Liver (tissue), 9 donors: Measurements from ENCODE around the gene GPR4. TPM values are rescaled to one million over a fixed set of nuclear protein-coding genes. Genes with fewer than 3 reads are reported as not detected.
"Not testable (repeated sequence)": the region's sequence is repeated elsewhere in the genome, so short reads cannot be mapped to it uniquely, and the experiment has no call there.

Experiments
- DNase-seq: peaks from one replicate; pipeline ENCODE4 v3.0.0-alpha.2; 2017; ENCODE audit warnings: low spot score
- H3K27ac ChIP-seq, 2 donors: one replicate each; pipeline ENCODE4 v1.7.0; 2013; ENCODE audit warnings: inconsistent platforms in 2 of 2, low read length in 2 of 2, control low read depth in 1 of 2, low read depth in 1 of 2, mild to moderate bottlenecking in 1 of 2
- H3K27me3 ChIP-seq, 4 donors: one replicate each; pipeline versions ENCODE4 v1.6.1 to v1.7.0; 2013; ENCODE audit warnings: low read length in 3 of 4, inconsistent platforms in 1 of 4, mild to moderate bottlenecking in 1 of 4, moderate library complexity in 1 of 4; ENCODE audit not compliant: control insufficient read depth in 4 of 4, insufficient read depth in 4 of 4
- H3K36me3 ChIP-seq, 4 donors: one replicate each; pipeline versions ENCODE4 v1.6.1 to v1.7.0; 2013; ENCODE audit warnings: low read length in 3 of 4, mild to moderate bottlenecking in 3 of 4, low read depth in 1 of 4, moderate library complexity in 1 of 4; ENCODE audit not compliant: control insufficient read depth in 4 of 4, insufficient read depth in 3 of 4
- H3K4me1 ChIP-seq, 4 donors: one replicate each; pipeline versions ENCODE4 v1.6.1 to v1.7.0; 2013; ENCODE audit warnings: low read length in 3 of 4, mild to moderate bottlenecking in 3 of 4, moderate library complexity in 1 of 4; ENCODE audit not compliant: control insufficient read depth in 4 of 4, insufficient read depth in 4 of 4
- H3K4me3 ChIP-seq, 3 donors: one replicate each; pipeline versions ENCODE4 v1.6.1 to v1.7.0; 2013; ENCODE audit warnings: low read length in 3 of 3, control low read depth in 1 of 3, low read depth in 1 of 3, mild to moderate bottlenecking in 1 of 3
- H3K9ac ChIP-seq, 2 donors: one replicate each; pipeline ENCODE4 v1.7.0; 2013; ENCODE audit warnings: low read length in 2 of 2, mild to moderate bottlenecking in 2 of 2, moderate library complexity in 2 of 2, control low read depth in 1 of 2, low read depth in 1 of 2
- H3K9me3 ChIP-seq, 4 donors: one replicate each; pipeline versions ENCODE4 v1.6.1 to v1.7.0; 2013; ENCODE audit warnings: low read length in 3 of 4; ENCODE audit not compliant: control insufficient read depth in 4 of 4
- ATF3 ChIP-seq: IDR thresholded peaks from 2 replicates; pipeline ENCODE4 v1.6.1; 2016; ENCODE audit warnings: antibody characterized with exemption
- CTCF ChIP-seq: fragments of 150-350 bp; IDR thresholded peaks from 2 replicates; pipeline ENCODE4 v1.5.1; 2017; ENCODE audit warnings: improper control_type of control experiment, low read depth, low read length; ENCODE audit not compliant: missing input control
- FOXA1 ChIP-seq: IDR thresholded peaks from 2 replicates; pipeline ENCODE4 v1.6.1; 2016; ENCODE audit warnings: antibody characterized with exemption
- FOXA2 ChIP-seq: IDR thresholded peaks from 2 replicates; pipeline ENCODE4 v1.6.1; 2016; ENCODE audit warnings: antibody characterized with exemption
- GABPA ChIP-seq, 2 donors: IDR thresholded peaks in 1 of 2; conservative IDR thresholded peaks in 1 of 2; 2 replicates each; pipeline ENCODE4 v1.6.1; 2016; ENCODE audit warnings: antibody characterized with exemption in 2 of 2, mild to moderate bottlenecking in 1 of 2, moderate library complexity in 1 of 2
- MAX ChIP-seq: IDR thresholded peaks from 2 replicates; pipeline ENCODE4 v1.6.1; 2016; ENCODE audit warnings: antibody characterized with exemption
- NR2F2 ChIP-seq: IDR thresholded peaks from 2 replicates; pipeline ENCODE4 v1.6.1; 2016; ENCODE audit warnings: antibody characterized with exemption
- REST ChIP-seq: IDR thresholded peaks from 2 replicates; pipeline ENCODE4 v1.6.1; 2016; ENCODE audit warnings: antibody characterized with exemption, mild to moderate bottlenecking
- SP1 ChIP-seq: IDR thresholded peaks from 2 replicates; pipeline ENCODE4 v1.6.1; 2018; ENCODE audit warnings: antibody characterized with exemption, mild to moderate bottlenecking
- YY1 ChIP-seq: IDR thresholded peaks from 2 replicates; pipeline ENCODE4 v1.6.1; 2016; ENCODE audit warnings: antibody characterized with exemption, mild to moderate bottlenecking
- ZBTB33 ChIP-seq: IDR thresholded peaks from 2 replicates; pipeline ENCODE4 v1.6.1; 2016; ENCODE audit warnings: antibody characterized with exemption
- WGBS: extraction: QIAGEN DNeasy Blood & Tissue Kit; methylation state at CpG from one replicate; pipeline ENCODE4 v1.1.7; 2013; 5-methylcytosine and 5-hydroxymethylcytosine counted together
- polyA plus RNA-seq, 2 donors: library from polyadenylated mRNA; stranded (reverse) in 1 of 2; unstranded in 1 of 2; fragments of 200-250 nt in 1 of 2; fragments of >200 nt in 1 of 2; fragmentation: Nextera tagmentation in 1 of 2; extraction: Ambion mirVana in 1 of 2; gene quantifications; one replicate each; pipeline versions ENCODE4 v1.2.1 to v1.2.3, GENCODE V29; 2013 to 2015
- total RNA-seq, 2 donors: library from RNA; depleted of rRNA; stranded (reverse); fragments of >200 nt; gene quantifications; one replicate each; pipeline ENCODE4 v1.2.3, GENCODE V29; 2014
- donor health status: healthy.
- donor health status: healthy.
- donor health status: healthy.
- donor health status: healthy.
- donor health status: healthy.

The GPR4 gene
- total and polyA plus RNA-seq, 4 donors: 0.37 to 1.9 (median 0.97) TPM

GRCh38 chr19:45629704-45630103 is 27.7 kb upstream of the GPR4 start:
- peaks cover 0 to 9% (median 4%) of the 10 kb centered on the region in 4 donors for H3K36me3 ChIP-seq
- TF ChIP-seq GABPA (IDR thresholded peaks at IDR 0.05 in 1 of 2, conservative IDR thresholded peaks at IDR 0.05 in 1 of 2) (no peak), FOXA1 (no peak), FOXA2 (no peak), ATF3 (no peak), ZBTB33 (no peak), NR2F2 (no peak), MAX (no peak), SP1 (no peak), YY1 (no peak), REST (no peak), CTCF (no peak)
- 89% methylated on average over 4 of the region's 4 CpGs for WGBS
- H3K9me3 ChIP-seq: no peaks in the 10 kb centered on the region
- no peaks in the 10 kb centered on the region for H3K4me1 ChIP-seq
- no peaks in the 10 kb centered on the region for H3K27me3 ChIP-seq
- H3K4me3 ChIP-seq: no peak overlapping the region
- H3K9ac ChIP-seq: no peak overlapping the region
- no peak overlapping the region for H3K27ac ChIP-seq
- no peak for DNase-seq

- over 99% methylated on average over 7 of the region's 7 CpGs for WGBS
- not testable (repeated sequence) for H3K9me3 ChIP-seq, H3K27ac ChIP-seq, H3K27me3 ChIP-seq, H3K9ac ChIP-seq, DNase-seq, H3K4me3 ChIP-seq, H3K4me1 ChIP-seq
- H3K36me3 ChIP-seq: peaks cover 0 to 10% (median 5%) of the 10 kb centered on the region in 4 donors
Observed at GRCh38 chr19:45628219-45628618, 26.2 kb upstream of the GPR4 start.
